Skeletal muscle satellite cell (primary cell): Measurements from ENCODE around the gene ATP5PO.

Experiments
- H3K27me3 ChIP-seq: 2 replicates; pipeline ENCODE4 v1.7.0; 2013; ENCODE audit warnings: low read length; ENCODE audit not compliant: control insufficient read depth, insufficient read depth
- H3K36me3 ChIP-seq: 2 replicates; pipeline ENCODE4 v1.7.0; 2013; ENCODE audit warnings: mild to moderate bottlenecking, control low read depth, low read length; ENCODE audit not compliant: insufficient read depth
- H3K4me1 ChIP-seq: 2 replicates; pipeline ENCODE4 v1.7.0; 2013; ENCODE audit warnings: low read length; ENCODE audit not compliant: control insufficient read depth, insufficient read depth
- H3K4me2 ChIP-seq: 2 replicates; pipeline ENCODE4 v1.7.0; 2013; ENCODE audit warnings: mild to moderate bottlenecking, low read length
- H3K4me3 ChIP-seq: 2 replicates; pipeline ENCODE4 v1.7.0; 2013; ENCODE audit warnings: low read length
- H3K9ac ChIP-seq: 2 replicates; pipeline ENCODE4 v1.7.0; 2013; ENCODE audit warnings: mild to moderate bottlenecking, low read depth, low read length, moderate library complexity
- H3K9me3 ChIP-seq: replicated peaks from 2 replicates; pipeline ENCODE4 v1.7.0; 2013; ENCODE audit warnings: mild to moderate bottlenecking, control low read depth, low read length

ATP5PO gene

DNA sequence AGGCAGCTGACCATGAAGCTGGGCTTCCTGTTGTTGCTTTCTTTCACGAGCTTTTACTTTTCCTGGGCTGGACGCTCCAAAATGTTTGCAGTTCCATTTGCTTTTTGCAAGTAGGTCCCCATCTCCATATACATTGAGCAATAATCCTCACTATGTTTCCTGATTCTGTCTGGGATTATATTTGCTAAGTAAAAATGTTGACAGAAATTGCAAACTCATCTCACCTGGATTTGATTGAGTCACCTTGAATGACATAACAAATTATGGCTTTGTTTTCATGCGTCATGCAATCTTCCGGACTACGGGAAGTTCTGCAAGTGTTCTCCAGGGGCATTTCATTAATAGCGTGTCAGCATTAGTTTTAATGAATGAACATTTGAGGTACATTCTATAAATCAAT, 18.9 kb downstream of the ATP5PO start:
- H3K36me3 ChIP-seq: peaks cover 6% of the 10 kb centered on the region
- no peak overlapping the region for H3K9ac ChIP-seq
- no peak overlapping the region for H3K4me2 ChIP-seq
- no peaks in the 10 kb centered on the region for H3K9me3 ChIP-seq
- H3K27me3 ChIP-seq: no peaks in the 10 kb centered on the region
- no peak overlapping the region for H3K4me3 ChIP-seq
- H3K4me1 ChIP-seq: peaks cover 22% of the 10 kb centered on the region

DNA sequence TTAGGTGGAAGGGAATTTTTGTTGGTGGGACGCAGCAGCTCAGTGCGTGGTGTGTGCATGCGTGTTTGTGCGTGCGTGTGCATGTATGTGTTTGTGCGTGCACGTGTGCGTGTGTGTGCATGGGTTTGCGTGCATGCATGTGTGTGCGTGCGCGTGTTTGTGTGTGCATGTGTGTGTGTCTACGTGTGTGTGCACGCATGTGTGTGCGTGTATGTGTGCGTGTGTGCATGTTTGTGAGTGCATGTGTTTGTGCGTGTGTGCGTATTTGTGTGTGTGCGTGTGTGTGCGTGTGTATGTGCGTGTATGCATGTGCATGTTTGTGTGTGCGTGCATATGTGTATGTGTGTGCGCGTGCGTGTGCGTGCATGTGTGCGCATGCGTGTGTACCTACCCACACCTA, 20.2 kb downstream of the ATP5PO start:
- Histone ChIP-seq H3K4me2 (peak overlapping the region; percentile 85), H3K9ac (no peak overlapping the region), H3K4me3 (peak overlapping the region; percentile 58), H3K36me3 (no peaks in the 10 kb centered on the region), H3K9me3 (no peaks in the 10 kb centered on the region), H3K27me3 (peaks cover 4% of the 10 kb centered on the region), H3K4me1 (peaks cover 22% of the 10 kb centered on the region)

DNA sequence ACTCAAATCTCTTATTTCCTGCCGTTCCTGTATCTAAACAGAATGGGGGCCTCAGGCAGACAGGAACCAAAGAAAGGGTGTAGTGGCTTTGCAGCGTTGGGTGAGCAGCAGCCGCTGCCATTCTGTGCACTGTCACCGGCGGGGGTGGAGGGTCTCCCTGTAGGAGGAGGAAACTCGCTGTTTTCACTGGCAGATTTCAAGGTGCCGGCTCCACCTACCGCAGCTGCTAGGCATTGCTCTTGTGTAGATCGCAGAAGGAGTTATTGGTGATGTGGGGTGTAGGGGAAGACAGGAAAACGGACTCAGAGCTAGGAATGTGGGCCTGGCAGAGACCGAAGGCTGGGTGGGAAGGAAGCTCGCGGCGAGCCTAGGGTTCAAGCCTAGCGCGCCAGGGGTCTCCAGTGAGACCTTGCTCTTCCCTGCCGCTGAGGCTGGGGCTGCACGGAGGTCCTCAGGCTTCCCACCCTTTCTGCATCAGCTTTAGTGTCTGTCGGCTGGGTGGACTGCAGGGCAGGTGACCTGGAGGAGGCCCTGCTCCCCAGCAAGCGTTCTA, 20.8 kb downstream of the ATP5PO start:
- H3K4me2 ChIP-seq: peak overlapping the region; percentile 85
- H3K27me3 ChIP-seq: peaks cover 4% of the 10 kb centered on the region
- H3K9me3 ChIP-seq: no peaks in the 10 kb centered on the region
- H3K4me3 ChIP-seq: peak overlapping the region; percentile 58
- H3K9ac ChIP-seq: peak overlapping the region; percentile 67
- H3K36me3 ChIP-seq: no peaks in the 10 kb centered on the region
- H3K4me1 ChIP-seq: peaks cover 20% of the 10 kb centered on the region

DNA sequence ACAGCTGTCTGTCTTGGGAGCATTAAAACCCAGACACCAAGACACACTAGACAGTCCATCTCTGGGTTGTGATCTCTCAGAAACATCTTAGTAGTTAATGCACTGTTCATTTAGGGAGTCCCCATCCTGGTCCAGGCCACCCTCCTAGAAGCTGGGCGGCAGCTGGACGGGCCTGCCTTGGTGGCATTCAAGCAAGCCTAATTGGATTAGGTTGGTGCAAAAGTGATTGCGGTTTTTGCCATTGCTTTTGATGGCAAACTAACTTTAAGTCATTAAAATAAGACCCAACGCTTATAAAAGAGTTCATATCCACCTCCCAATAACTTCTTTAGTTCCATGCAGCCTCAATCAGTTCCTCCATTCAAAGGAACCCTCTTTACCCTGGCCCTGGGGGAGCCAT, 21.7 kb downstream of the ATP5PO start:
- no peak overlapping the region for H3K4me3 ChIP-seq
- no peaks in the 10 kb centered on the region for H3K36me3 ChIP-seq

DNA sequence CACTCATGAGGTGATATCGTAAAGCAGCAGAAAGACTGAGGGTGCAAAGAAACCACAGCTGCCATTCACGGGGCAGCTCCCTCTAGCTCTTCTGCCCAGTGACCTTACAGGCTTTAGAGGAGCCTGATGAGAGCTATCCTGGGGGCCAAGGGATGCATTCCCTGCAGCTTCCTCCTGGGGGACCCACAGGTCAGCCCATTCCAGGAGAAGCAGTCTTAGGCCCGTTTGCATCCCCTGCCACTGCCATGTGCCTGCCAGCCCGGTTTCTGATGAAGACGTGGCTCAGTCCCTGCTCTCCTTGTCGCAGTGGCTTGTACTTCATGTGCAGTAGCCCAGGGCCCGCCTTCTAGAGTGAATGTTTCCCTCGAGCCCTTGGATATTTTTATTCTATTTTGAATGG, 22.8 kb downstream of the ATP5PO start:
- no peak overlapping the region for H3K4me3 ChIP-seq
- no peaks in the 10 kb centered on the region for H3K9me3 ChIP-seq
- H3K4me1 ChIP-seq: peaks cover 11% of the 10 kb centered on the region
- H3K4me2 ChIP-seq: no peak overlapping the region
- no peaks in the 10 kb centered on the region for H3K36me3 ChIP-seq
- H3K27me3 ChIP-seq: peaks cover 4% of the 10 kb centered on the region
- H3K9ac ChIP-seq: no peak overlapping the region

More for the DNA sequence above, 21.7 kb downstream of the ATP5PO start:
- Histone ChIP-seq H3K9me3 (no peaks in the 10 kb centered on the region), H3K4me2 (peak overlapping the region; percentile 85), H3K4me1 (peaks cover 12% of the 10 kb centered on the region), H3K27me3 (peaks cover 4% of the 10 kb centered on the region), H3K9ac (no peak overlapping the region)

DNA sequence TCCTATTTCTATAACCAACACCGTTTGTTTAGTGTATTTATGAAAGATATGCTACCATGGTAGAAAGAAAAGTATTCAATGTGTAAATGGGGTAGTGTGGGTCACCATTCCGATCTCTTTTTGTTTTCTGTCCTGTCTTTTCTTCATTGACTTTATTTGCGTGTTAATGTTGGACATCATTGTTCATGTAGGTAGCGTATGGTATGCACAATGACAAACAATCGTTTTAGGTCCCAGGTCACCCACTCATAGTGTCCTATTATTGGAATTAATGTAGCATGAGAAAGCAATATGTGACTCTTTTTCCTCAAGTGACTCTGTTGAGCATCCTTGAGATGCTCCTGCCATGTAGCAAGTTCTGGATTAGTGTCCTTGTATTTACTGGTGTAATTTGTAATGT, 25.4 kb downstream of the ATP5PO start:
- H3K9ac ChIP-seq: no peak overlapping the region

DNA sequence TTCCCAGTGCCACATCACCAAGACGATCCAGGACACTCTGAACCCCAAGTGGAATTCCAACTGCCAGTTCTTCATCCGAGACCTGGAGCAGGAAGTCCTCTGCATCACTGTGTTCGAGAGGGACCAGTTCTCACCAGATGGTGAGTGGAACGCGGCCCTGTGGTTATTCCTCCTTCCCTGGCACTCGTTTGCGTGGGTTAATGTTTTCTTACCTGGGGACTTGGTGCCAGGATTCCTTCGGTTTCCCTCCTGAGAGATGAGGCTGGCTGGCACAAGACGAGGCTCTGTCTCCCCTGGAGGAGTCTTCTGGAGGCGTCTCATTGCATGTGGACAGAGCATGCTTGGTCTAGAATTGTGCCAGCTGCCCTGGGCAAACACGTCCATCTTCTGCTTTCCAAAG, 29.3 kb downstream of the ATP5PO start:
- H3K4me2 ChIP-seq: no peak overlapping the region

More for the DNA sequence above, 25.4 kb downstream of the ATP5PO start:
- Histone ChIP-seq H3K4me3 (no peak overlapping the region), H3K9me3 (no peaks in the 10 kb centered on the region), H3K4me2 (no peak overlapping the region), H3K4me1 (peaks cover 10% of the 10 kb centered on the region), H3K27me3 (peaks cover 13% of the 10 kb centered on the region), H3K36me3 (no peaks in the 10 kb centered on the region)

DNA sequence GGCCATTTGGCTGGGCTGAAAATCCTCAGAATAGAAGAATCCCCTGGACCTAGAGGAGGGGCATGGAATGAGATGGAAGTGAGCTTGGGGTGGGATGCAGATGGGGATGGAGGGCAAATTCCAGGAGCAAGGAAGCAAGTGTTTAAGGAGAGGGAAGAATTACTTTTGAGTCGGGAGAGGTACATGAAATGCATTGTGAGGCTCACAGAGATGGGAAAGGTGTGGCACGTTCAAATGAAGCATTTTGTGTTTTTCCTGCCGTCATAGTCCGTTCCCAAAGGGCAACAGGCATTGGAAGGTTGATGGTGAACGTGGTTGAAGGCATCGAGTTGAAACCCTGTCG, 30.5 kb downstream of the ATP5PO start:
- no peaks in the 10 kb centered on the region for H3K4me1 ChIP-seq
- H3K4me2 ChIP-seq: no peak overlapping the region
- H3K9ac ChIP-seq: no peak overlapping the region
- H3K27me3 ChIP-seq: peaks cover 40% of the 10 kb centered on the region
- no peaks in the 10 kb centered on the region for H3K36me3 ChIP-seq
- no peaks in the 10 kb centered on the region for H3K9me3 ChIP-seq
- no peak overlapping the region for H3K4me3 ChIP-seq

More for the DNA sequence above, 29.3 kb downstream of the ATP5PO start:
- no peak overlapping the region for H3K9ac ChIP-seq
- no peaks in the 10 kb centered on the region for H3K4me1 ChIP-seq
- H3K36me3 ChIP-seq: no peaks in the 10 kb centered on the region
- no peaks in the 10 kb centered on the region for H3K9me3 ChIP-seq
- H3K4me3 ChIP-seq: no peak overlapping the region
- H3K27me3 ChIP-seq: peaks cover 44% of the 10 kb centered on the region

DNA sequence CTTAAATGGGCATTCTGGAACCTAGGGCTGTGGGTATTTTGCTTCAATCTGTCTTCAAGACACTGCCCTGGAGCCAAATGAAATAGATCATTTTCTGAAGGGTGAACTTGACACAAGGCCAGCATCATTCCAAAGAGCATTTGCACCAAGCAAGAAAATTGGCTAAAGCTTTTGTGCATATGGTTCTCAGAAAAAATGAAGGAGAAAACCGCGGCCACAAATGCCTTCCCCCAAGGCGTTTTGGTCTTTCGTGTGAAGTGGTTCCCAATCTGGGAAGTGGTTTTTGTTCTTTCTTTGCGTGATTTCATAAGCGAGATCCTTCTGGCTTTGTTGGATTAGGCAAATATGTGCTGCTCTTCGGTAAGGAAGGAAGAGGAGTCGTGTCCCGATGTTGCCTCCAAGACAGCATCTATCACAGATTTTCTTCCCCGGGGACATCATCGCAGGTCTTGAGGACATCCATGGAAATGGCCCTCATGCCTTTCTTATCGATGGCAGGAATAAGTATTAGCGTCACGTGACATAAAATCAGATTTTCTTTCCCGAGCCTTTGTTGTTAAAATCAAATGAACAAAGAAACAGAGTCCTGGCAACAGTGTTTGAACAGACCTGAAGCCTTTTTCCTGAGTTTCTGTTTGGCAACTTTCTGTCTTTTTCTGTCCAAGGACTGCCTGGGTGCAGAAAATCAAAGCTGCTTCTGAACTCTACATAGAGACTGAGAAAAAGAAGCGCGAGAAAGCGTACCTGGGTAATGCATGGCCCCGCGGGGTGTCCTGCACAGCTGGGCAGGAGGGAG, 31.0 kb downstream of the ATP5PO start:
- Histone ChIP-seq H3K4me3 (no peak overlapping the region), H3K9me3 (no peaks in the 10 kb centered on the region)

DNA sequence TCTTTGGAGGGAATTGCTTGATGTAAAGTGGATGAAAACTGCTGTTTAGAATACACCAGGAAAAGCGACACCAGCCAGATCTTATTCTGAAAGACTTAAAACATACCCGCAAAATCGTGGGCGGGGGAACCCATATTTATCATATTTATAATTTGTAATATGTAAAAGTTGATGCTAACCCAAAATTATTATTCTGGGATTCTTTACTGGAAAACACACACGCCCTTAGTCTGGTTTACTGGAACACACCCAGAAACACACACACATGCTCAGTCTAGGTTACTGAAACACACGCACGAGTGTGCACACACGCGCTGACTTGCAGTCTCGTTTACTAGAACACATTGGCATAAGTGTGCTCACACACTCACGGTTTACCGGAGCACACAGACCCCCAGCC, 32.5 kb downstream of the ATP5PO start:
- Histone ChIP-seq H3K9ac (no peak overlapping the region), H3K4me2 (no peak overlapping the region), H3K4me3 (no peak overlapping the region), H3K27me3 (peaks cover 40% of the 10 kb centered on the region), H3K36me3 (no peaks in the 10 kb centered on the region), H3K9me3 (no peaks in the 10 kb centered on the region), H3K4me1 (no peaks in the 10 kb centered on the region)

More for the DNA sequence above, 31.0 kb downstream of the ATP5PO start:
- no peak overlapping the region for H3K9ac ChIP-seq
- H3K4me1 ChIP-seq: no peaks in the 10 kb centered on the region
- no peaks in the 10 kb centered on the region for H3K36me3 ChIP-seq
- no peak overlapping the region for H3K4me2 ChIP-seq
- H3K27me3 ChIP-seq: peaks cover 40% of the 10 kb centered on the region

DNA sequence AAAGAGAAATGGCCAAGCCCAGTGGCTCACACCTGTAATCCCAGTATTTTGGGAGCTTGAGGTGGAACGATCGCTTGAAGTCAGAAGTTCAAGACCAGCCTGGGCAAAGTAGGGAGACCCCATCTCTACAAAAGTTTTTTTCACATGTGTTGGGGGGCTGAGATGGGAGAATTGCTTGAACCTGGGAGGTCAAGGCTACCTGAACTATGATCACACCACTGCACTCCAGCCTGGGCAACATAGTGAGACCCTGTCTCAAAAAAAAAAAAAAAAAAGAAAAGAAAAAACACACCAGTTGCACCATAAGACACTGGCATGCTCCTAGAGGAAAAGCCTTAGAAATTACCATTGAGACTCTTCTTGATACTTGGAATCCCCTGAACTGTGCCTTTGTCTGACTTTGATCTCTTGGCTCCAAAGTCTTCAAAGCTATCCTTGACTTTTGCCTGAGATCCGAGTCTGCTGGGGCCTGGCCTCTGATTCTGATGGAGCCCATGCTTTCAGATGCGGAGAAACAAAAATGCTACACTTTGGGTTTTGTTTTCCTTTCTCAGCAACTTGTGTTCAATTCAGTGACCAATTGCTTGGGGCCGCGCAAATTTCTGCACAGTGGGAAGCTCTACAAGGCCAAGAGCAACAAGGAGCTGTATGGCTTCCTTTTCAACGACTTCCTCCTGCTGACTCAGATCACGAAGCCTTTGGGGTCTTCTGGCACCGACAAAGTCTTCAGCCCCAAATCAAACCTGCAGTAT, 33.7 kb downstream of the ATP5PO start:
- Histone ChIP-seq H3K4me2 (no peak overlapping the region), H3K36me3 (no peaks in the 10 kb centered on the region), H3K4me1 (no peaks in the 10 kb centered on the region), H3K27me3 (peaks cover 40% of the 10 kb centered on the region), H3K9ac (no peak overlapping the region), H3K4me3 (no peak overlapping the region), H3K9me3 (no peaks in the 10 kb centered on the region)
